C4-2B (cell line): Measurements from ENCODE around the gene TMEM240.

Source experiments
- ZFX ChIP-seq: fragments of 450-650 bp; IDR thresholded peaks from 2 replicates; pipeline ENCODE4 v1.6.1; 2017
- TF ChIP-seq, protein P1 (sequence below): fragments of 450-650 bp; conservative IDR thresholded peaks from 2 replicates; pipeline ENCODE4 v1.5.1; 2017; ENCODE audit warnings: mild to moderate bottlenecking

DNA sequence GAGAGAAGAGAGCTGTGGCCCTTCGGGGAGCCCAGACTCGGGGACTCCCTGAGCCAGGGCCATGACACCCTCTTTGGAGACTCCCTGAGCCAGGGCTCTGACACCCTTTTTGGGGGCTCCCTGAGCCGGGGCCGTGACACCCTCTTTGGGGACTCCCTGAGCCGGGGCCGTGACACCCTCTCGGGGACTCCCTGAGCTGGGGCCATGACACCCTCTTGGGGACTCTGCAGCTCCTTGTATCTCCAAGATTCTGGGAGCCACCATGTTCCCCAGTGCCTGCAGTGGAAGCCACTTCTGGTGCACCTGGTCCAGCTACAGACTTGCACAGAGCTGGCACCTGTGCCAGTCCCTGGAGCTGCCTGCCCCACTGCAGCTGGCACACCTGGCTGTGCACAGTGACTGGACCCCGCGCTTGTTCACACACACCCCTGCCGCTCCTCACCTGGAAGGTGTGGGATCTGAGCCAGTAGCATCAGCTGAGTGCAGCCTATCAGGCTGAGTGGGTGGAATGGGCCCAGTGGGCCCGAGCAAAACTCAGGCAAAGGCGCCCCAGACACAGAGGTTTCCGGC, 38.0 kb upstream of the TMEM240 start:
- TF ChIP-seq, protein P1, sequence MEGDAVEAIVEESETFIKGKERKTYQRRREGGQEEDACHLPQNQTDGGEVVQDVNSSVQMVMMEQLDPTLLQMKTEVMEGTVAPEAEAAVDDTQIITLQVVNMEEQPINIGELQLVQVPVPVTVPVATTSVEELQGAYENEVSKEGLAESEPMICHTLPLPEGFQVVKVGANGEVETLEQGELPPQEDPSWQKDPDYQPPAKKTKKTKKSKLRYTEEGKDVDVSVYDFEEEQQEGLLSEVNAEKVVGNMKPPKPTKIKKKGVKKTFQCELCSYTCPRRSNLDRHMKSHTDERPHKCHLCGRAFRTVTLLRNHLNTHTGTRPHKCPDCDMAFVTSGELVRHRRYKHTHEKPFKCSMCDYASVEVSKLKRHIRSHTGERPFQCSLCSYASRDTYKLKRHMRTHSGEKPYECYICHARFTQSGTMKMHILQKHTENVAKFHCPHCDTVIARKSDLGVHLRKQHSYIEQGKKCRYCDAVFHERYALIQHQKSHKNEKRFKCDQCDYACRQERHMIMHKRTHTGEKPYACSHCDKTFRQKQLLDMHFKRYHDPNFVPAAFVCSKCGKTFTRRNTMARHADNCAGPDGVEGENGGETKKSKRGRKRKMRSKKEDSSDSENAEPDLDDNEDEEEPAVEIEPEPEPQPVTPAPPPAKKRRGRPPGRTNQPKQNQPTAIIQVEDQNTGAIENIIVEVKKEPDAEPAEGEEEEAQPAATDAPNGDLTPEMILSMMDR = no peak
- TF ChIP-seq ZFX = no peak
